Stimulated activated naive CD4-positive, alpha-beta T cell (primary cell): ENCODE data around the gene NBEAL2.
"Not testable (repeated sequence)": the region's sequence is repeated elsewhere in the genome, so short reads cannot be mapped to it uniquely, and the experiment has no call there.

Experiments
- DNase-seq, 6 experiments: peaks; one replicate each; lab custom pipeline; 2025; lab: John Stamatoyannopoulos, UW

Gene NBEAL2

DNA sequence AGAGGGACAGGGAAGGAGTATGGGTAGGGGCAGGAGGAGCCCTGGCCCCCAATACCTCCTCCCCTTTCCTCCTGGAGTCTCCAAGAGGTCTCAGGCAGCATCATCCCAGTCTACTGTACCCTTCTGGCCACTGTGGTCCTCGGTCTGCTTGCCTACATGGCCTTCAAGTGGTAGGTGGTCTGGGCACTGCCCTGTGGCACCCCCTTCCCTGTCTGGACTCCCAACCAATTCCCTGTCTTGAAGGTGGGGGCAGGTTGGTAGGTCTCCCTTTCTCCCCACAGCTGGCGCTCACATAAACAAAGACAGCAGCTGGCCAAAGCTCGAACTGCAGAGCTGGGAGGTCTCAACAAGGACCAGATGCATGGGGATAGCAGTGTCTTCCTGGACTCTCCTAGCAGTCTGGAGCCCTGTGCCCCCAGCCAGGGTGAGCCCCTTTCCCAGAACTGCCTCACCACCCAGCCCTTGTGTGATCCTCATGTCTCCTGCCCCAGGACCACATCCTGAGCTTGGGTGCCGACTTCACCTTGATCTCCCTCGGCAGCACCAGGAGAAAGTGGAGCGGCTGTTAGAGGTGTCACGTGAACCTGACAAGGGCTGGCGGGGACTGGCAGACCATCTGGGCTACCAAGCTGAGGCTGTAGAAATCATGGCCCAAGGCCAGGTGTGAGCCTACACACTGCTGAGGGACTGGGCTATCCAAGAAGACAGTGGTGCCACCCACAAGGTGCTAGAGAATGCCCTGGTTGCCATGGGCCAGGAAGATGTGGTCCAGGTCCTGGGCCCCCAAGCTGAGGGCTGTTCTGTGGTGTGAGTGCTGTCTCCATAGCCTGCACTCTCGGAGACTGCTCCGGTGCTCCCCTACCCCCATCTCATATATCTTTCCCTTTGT, 33.1 kb downstream of the NBEAL2 start:
- no peak for DNase-seq

DNA sequence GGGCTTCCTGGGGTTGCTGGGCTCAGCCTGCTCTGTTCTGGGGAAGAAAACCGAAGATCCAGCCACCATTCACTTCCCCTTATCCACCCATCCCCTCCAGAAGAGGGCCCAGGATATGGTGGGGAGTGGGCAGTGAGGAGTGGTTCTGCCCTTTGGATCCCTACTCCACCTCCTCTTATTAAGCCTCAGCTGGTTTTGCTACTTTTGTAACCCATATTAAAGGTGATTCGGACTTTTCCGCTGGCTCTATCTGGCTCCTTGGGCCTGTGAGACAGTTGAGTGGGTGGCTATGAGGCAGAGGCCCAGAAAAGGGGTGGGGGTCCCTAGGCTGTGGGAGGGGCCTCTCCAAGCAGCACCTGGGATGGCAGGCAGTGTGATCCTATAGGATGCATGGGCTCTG, 33.8 kb downstream of the NBEAL2 start:
- DNase-seq, result no peak

DNA sequence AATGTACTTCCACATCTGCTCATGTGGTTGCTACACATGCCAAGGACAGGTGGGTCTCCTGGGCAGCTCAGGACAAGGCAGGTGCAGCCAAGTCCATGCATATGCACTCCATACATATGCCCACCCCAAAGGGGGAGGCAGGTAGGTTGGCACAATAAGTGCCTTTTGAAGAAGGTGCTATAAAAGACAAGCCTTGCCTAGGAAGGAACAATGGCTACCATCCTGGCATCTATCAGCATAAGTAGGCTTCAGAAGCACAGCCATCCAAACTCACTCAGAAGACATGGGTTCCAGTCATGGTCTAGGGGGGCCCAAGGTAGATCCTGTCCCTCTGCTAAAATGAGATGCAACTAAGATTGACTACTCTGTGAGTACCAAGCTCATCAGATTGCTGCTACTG, 34.6 kb downstream of the NBEAL2 start:
- no peak for DNase-seq

DNA sequence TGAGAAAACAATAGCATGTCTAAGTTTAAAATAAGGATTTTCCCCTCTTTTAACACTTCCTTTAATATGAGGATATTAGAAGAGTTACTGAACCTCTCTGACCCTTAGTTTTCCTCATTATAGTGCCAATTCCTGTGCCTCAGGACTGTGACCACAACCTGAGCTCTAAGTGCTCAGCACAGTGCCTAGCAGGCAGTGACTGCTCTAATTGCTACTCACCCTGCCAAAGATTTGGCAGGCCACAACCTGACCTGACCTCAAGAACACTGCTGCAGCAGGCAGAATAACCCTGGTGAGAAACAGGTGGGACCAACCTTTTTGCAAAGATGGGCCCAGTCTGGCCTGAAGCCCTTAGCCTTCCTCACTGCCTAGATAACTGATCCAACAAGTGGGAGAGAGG, 35.7 kb downstream of the NBEAL2 start:
- no peak for DNase-seq

DNA sequence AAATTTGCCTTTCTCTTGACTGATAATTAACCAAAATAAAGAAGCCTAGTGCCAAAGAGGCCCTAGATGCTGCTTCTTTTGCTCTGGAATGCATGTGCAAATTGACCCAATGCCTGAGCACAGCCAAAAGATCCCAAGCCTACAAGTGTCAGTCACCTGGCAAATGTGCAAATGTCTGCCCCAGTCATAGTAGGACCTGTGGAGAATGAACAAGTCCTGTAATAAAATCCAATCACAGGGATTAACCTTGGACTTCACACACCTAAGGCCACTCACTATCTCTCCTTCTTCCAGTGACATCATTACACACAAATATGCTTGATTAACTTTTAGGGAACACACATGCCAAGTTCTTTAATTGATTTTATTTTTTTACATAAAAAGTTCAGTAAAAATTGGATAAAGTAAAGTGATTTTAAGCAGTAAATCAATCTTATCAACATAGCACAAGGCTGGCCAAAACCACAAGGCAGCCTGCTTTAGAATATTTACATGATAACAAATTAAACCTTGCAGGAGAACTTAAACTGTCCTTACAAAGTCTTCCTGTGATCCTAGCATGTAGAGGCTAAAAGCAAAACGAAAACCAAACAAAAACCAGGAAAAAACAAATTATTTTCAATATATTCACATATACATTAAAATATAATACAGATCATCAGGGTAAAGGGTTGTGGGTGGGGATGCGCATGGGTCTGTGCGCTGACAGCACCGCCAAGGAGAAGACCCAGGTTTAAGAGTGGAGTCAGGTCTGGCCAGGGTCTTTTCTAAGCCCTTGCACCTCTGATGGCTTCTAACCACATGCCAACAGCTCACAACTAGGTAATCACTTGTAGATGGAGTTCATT, 36.8 kb downstream of the NBEAL2 start:
- no peak for DNase-seq

DNA sequence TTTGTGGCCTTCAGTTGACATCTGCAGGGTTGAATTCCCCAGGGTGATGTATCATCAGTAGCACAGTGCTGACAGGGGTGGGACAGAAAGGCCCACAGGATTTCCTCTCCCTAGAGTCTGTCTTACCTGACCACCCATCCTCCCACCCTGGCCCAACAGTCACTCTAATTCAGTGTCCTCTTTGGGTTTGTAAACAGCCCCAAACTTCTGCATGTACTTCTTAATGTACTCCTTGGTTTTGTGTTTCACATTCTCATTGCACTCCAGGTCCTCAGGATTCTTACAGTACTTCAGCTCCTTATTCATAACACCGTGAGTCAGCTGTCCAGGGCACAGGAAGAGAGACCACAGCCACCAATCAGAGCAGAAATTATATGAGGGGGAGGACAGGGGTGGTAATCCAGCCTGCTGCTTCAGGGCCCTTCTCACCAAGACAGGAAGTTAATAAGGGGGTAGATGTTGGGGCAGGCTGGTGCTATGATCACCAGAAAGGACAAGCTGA, 37.5 kb downstream of the NBEAL2 start:
- DNase-seq, result no peak

DNA sequence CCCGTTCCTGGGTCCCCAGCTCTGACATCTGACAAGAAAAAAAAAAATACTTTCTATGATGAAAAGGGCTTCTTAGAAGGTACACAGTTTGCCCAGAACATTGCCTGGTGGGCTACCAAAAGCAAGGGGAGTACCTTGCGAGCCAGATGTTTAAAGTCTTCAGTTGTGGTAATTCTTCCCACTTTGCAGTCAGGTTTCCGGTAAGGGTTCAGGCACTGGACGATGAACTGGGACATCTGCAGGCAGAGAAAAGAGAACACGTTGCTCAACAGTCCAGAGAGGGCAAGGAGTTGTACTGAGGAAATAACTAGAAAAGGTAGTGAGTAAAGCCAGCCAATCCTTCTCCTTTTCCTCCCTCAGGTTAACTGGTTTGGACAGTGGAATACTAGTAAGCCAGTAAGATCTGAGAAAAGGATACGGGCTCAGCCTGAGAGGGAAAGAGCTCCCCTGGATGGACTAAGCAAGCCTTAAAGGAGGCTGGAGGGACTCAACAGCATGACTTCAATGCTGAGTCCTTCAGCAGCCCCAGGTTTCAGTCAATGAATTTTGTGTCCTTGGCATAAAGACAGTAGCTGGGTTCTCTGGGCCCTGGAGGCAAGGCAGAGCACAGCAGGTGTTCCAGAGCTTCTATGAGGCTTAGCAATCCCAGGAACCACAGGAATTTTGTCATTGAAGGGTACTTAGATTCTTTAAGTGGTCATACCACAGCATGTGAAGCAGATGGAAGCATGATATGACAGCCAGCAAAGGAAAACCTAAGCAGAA, 38.2 kb downstream of the NBEAL2 start:
- DNase-seq, result no peak

DNA sequence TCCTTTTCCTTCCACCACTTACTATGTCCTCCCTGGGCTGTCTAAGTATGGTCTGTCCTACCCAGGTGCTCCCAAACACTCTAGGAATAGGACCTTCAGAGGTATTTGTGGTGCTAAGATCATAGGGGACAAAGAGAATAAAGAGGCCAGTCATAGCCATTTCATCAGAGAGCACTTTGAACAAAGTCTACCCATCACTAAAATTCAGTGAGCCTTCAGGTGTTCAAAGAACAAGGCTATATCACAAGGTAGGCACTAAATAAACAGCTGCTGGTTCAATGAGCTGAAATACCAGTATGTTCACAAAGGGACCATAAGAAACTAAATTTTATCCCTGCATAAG, 38.8 kb downstream of the NBEAL2 start:
- DNase-seq, result no peak

DNA sequence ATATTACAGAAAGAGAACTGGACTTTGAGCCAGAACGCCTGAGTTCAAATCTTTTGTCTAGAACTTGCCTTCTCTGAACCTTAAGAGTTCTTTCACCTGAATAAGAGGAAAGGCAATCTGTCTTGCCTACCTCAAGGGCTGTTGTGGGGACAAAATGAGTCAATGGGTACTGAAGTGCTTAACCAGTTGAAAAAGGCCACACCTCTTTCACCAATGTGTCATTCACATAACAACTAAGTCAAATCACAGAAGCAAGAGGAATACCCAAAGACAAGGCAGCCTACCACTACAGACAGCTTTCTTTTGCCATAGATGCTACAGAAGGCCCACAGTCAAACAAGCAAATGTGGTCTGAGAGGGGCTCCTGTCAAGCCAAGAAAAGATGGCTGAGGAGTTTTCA, 39.7 kb downstream of the NBEAL2 start:
- no peak for DNase-seq

DNA sequence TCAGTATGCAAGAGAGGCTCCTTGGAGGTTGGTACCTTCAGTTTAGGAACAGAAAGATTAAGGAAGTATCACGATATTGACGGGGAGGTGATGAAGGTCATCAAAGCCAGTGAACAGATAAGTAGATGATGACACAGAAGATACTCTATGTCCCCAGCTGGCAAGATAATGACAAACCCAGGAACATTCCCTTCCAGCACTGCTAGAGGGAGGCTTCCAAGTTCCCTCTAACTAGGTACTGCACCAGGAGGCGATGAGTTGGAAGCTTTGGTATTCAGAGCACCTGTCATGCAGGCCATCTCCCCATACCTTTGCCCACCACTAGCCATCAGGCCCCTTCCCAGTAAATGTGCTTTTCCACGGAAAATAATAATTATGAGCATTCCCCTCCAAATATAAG, 40.8 kb downstream of the NBEAL2 start:
- no peak for DNase-seq

DNA sequence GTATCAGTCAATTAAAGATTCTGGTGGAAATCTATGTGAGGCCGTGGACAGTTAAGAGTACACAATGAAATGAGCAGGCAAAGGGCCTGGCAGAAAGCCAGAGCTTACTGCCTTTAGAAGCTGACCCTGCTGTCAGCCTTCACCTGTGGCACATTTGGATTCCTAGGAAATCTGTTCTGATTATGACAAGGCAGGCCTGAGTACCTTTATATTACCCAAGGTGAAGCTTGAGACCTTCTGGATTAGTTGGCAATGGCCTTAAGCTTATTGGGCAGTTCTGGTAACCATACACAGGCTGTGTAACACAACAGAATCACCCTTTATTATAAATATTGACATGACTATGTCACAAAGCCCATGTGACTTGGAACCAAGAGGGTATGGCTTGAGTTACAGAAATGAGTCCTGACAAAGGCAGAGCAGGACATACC, 43.2 kb downstream of the NBEAL2 start:
- DNase-seq, result no peak

DNA sequence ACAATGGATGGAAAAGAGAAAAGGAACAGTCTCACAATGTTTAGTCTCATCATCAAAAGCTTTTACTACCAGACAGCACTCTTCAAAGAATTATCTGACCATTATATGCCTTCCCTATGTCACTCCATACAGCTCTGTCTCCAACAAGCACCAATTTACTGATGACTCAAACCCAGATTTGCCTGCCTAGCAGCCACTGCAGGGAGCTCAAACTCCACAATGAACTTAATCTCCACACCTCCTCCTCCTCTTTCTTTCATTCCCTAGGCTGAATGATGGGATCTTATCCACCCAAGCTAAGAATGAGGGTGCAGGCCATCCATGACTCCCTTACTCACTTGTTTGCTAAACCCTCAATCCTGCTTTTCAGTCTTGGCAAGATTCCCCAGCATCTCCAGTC, 45.5 kb downstream of the NBEAL2 start:
- DNase-seq, result no peak

DNA sequence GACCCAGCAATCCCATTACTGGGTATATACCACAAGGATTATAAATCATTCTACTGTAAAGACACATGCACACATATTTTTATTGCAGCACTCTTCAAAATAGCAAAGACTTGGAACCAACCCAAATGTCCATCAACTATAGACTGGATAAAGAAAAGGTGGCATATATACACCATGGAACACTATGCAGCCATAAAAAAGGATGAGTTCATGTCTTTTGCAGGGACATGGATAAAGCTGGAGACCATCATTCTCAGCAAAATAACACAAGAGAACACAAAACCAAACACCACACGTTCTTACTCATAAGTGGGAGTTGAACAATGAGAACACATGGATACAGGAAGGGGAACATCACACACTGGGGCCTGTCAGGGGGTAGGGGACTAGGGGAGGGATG, 47.0 kb downstream of the NBEAL2 start:
- DNase-seq, result not testable (repeated sequence)

DNA sequence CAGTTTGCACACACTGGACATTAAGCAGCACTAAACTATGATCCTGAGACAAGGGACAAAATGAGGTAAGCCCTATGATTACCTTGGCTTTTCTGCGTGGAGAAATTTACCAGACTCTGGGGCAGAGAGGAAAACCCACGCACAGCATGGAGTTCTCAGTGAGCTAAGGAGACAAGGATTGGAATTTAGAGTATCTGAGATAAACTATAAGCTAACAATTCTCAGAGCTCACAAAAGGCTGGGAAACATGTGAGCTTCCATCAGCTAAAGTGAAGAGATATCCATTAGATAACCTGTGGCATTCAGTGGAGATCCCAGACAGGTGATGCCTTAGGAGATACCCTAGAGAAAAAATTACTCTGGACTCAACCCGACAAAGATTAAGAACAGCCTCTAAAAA, 48.7 kb downstream of the NBEAL2 start:
- no peak for DNase-seq

DNA sequence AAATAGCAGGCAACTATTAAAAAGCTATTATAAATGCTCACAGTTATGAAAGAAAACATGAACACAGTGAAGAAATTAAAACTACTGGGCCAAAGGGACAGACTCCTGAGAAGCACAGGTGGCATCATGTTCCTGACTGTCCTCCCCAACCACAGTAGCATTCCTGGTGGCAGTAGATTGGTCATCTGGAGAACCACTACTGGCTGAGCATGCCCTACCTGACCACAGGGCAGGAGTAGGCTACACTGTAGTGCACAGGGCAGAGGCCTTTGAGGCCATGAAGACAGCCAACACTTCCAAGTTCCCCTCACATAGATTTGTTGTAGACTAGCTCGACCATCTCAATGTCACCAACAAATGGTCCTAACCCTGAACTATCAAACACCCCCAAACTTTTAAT, 49.2 kb downstream of the NBEAL2 start:
- no peak for DNase-seq

DNA sequence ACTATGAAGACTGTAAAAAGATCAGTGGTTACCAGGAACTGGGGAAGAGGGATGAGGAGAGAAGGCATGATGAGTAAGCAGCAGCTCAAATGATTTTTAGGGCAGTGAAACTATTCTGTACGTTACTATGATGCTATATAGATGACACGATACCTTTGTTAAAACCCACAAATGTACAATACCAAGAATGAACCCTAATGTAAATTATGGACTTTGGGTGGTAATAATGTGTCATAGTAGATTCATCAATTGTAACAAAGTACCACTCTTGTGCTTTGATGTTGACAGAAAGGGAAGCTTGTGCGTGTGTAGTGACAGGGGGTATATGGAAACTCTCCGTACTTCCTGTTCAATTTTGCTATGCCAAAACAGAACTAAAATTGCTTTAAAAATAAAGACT, 51.6 kb downstream of the NBEAL2 start:
- peak in 3 of 6 experiments; percentile 29 to 49 (median 46) for DNase-seq

DNA sequence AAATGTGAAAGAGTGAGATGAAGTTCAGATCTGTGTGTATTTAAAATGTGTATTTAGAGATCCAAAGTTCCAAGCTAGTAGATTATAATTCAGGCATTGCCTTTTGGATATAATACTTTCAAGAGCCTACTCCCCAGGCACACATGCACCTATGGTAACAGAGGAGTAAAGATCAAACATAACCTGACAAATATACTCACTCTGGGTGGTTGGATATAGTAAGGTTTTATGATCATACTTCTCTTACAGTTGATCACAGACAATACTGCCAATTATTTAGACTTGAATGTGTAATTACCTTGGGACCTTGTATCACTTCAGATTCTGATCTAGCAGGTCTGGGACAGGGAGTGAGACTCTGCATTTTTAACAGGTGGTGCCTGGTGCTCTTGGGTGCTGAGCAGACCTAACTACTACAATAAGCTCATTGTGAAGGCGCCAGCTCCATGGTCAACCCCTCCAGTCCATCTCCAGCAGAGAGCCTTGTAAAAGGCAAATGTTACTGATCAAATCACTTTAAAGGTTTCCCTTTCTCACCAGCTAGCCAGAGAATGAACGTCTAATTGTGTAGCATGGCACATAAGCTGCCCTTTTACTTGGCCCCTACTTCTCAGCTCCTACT, 55.5 kb downstream of the NBEAL2 start:
- no peak for DNase-seq

DNA sequence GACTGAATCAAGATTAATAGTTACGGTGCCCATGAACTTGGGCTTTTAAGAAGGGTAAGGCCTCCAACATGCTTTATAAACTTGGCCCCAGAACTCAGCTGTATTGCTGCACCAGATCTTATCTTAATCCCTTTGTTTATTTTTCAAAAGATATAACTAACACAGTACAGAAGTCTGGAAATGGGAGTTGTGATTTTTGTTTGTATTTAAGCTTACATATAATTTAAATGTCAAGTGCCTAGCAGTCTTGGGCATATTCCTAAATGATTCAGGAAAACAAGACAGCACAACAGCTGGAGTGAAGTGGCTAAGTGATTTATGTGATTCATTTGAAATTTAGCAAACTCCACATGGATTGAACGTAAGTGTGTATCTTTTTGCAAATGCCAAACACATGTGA, 56.2 kb downstream of the NBEAL2 start:
- no peak for DNase-seq

DNA sequence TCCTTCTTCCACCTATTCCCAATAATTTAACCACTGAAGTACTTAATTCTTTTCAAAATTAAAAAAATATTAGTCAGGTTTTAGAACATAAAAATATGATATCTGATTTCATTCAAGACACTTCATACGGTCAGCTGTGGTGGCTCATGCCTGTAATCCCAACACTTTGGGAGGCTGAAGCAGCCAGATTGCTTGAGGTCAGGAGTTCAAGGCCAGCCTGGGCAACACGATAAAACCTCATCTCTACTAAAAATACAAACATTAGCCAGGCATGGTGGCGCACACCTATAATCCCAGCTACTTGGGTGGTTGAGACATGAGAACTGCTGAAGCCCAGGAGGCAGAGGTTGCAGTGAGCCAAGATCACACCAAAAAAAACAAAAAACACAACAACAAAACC, 56.7 kb downstream of the NBEAL2 start:
- no peak for DNase-seq

DNA sequence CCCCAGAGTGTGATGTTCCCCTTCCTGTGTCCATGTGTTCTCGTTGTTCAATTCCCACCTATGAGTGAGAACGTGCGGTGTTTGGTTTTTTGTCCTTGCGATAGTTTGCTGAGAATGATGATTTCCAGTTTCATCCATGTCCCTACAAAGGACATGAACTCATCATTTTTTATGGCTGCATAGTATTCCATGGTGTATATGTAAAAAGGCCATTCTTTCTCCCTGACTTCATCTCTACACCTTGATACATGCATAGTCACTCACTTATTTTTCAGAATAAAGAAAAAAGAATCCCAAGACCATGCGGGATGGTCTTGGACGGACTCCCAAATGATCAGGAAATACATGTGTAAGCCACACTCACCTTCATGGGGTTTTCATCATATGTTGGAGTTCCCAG, 57.8 kb downstream of the NBEAL2 start:
- DNase-seq, result not testable (repeated sequence)

DNA sequence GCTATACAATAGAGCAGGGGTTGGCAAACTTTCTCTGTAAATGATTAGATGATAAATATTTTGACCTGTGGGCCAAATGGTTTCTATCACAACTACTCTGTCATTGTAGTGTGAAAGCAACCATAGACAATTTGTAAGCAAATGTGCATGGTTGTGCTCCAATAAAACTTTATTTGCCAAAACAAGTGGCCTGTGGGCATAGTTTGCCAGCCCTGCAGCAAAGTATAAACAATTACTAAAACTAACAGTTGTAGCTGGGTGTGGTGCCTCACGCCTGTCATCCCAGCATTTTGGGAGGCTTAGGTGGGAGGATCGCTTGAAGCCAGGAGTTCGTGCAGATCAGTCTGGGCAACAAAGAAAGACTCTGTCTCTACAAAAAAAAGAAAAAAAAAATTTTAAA, 61.6 kb downstream of the NBEAL2 start:
- no peak for DNase-seq

DNA sequence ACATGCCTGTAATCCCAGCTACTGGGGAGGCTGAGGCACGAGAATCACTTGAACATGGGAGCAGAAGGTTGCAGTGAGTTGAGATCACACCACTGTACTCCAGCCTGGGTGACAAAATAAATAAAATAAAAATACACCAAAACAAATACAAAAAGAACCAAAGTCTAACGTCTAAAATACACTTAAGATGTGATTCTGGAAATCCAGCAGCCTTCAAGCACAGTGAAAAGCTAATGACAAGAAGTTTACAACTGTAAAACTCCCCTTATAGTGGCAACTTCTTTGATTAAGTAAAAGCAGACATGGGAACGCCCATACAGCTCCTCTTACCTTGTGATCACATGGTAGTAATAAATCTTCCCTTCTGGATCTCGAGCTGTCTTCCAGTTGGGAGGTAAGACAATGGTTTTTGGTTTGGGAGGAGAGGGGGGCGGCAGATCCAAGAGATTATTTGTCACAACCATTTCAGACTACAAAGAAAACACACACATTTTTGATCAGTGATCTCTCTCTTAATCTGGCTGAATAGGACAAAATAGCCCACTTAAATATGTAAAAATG, 62.8 kb downstream of the NBEAL2 start:
- DNase-seq, result no peak
